ENCODE data around the gene HFE.

DNA sequence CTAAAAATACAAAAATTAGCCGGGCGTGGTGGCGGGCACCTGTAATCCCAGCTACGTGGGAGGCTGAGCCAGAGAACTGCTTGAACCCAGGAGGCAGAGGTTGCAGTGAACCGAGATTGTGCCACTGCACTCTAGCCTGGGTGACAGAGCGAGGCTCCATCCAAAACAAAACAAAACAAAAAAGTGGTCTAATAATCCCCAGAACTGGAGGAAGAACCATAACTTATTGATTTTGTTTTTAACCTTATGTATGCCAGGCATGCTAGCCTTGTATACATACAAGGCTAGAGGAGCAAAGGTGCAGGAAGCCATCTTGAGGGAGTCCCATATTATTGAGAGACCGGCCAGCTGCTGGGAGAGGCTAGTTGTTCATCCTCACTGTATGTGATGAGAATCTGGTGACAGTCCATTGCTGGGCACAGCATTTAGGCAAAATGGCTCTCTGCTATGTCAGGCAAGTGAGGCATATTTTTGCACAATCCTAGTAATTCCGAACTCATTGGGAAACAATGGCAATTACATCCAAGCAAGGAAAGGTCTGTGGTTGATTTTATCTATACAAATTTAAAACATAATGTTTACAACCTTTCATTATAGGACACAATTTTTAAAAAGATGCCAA lies 18.0 kb downstream of the HFE start:
- TF ChIP-seq, protein P1, sequence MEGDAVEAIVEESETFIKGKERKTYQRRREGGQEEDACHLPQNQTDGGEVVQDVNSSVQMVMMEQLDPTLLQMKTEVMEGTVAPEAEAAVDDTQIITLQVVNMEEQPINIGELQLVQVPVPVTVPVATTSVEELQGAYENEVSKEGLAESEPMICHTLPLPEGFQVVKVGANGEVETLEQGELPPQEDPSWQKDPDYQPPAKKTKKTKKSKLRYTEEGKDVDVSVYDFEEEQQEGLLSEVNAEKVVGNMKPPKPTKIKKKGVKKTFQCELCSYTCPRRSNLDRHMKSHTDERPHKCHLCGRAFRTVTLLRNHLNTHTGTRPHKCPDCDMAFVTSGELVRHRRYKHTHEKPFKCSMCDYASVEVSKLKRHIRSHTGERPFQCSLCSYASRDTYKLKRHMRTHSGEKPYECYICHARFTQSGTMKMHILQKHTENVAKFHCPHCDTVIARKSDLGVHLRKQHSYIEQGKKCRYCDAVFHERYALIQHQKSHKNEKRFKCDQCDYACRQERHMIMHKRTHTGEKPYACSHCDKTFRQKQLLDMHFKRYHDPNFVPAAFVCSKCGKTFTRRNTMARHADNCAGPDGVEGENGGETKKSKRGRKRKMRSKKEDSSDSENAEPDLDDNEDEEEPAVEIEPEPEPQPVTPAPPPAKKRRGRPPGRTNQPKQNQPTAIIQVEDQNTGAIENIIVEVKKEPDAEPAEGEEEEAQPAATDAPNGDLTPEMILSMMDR (CRISPR knock-in tag; IDR thresholded peaks at IDR 0.05), result no peak
- TF ChIP-seq POLR2A (IDR thresholded peaks at IDR 0.05; ENCODE audit: insufficient read depth in 1 of 2, low read depth in 2 of 2, low read length in 2 of 2) (no peak), WIZ (CRISPR knock-in tag; IDR thresholded peaks at IDR 0.05) (no peak), HOXA9 (CRISPR knock-in tag; IDR thresholded peaks at IDR 0.05; ENCODE audit: borderline replicate concordance) (no peak), ZNF33B (CRISPR knock-in tag; IDR thresholded peaks at IDR 0.05) (no peak), PHF21A (CRISPR knock-in tag; IDR thresholded peaks at IDR 0.05) (no peak), ZNF782 (CRISPR knock-in tag; IDR thresholded peaks at IDR 0.05; ENCODE audit: borderline replicate concordance) (no peak), ESRRA (CRISPR knock-in tag; IDR thresholded peaks at IDR 0.05; ENCODE audit: low read depth) (no peak), BRCA1 (CRISPR knock-in tag; IDR thresholded peaks at IDR 0.05) (no peak)
- TF ChIP-seq, protein P2, sequence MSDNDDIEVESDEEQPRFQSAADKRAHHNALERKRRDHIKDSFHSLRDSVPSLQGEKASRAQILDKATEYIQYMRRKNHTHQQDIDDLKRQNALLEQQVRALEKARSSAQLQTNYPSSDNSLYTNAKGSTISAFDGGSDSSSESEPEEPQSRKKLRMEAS (IDR thresholded peaks at IDR 0.05), result no peak
